Measurements from ENCODE around the gene UNC80.
A peak's percentile ranks its signal among the peaks of the same experiment; 100 is the strongest.

UNC80 gene

DNA sequence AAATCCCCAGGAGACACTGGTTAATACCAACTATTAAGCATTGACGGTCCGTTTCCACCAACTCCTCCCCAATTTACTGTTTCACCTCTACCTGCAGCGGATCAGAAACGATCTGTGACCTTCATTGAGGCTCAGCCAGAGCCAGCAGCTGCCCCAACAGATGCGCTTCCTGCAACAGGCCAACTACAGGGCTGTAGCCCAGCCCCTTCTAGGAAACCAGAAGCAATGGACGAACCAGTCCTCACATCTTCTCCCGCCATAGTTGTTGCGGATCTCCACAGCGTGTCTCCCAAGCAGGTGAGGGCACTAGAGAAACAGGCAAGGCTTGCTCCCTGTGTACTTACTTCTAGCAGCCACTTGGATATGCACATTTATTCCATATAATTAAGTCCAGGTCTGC lies 222.3 kb downstream of the UNC80 start:
- no peak for TF ChIP-seq POLR2A (IDR thresholded peaks at IDR 0.05; ENCODE audit: extremely low read depth, insufficient read length)
- TF ChIP-seq, protein P1, sequence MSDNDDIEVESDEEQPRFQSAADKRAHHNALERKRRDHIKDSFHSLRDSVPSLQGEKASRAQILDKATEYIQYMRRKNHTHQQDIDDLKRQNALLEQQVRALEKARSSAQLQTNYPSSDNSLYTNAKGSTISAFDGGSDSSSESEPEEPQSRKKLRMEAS (IDR thresholded peaks at IDR 0.05; ENCODE audit: low read depth, low read length): no peak
- TF ChIP-seq MYC (IDR thresholded peaks at IDR 0.05; ENCODE audit: low read depth, low read length): no peak
- TF ChIP-seq, protein P2, sequence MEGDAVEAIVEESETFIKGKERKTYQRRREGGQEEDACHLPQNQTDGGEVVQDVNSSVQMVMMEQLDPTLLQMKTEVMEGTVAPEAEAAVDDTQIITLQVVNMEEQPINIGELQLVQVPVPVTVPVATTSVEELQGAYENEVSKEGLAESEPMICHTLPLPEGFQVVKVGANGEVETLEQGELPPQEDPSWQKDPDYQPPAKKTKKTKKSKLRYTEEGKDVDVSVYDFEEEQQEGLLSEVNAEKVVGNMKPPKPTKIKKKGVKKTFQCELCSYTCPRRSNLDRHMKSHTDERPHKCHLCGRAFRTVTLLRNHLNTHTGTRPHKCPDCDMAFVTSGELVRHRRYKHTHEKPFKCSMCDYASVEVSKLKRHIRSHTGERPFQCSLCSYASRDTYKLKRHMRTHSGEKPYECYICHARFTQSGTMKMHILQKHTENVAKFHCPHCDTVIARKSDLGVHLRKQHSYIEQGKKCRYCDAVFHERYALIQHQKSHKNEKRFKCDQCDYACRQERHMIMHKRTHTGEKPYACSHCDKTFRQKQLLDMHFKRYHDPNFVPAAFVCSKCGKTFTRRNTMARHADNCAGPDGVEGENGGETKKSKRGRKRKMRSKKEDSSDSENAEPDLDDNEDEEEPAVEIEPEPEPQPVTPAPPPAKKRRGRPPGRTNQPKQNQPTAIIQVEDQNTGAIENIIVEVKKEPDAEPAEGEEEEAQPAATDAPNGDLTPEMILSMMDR (IDR thresholded peaks at IDR 0.05; ENCODE audit: low read depth, low read length): no peak
- DNase-seq (ENCODE audit: low read depth): no peak
- no peak overlapping the region for H3K4me3 ChIP-seq (ENCODE audit: low read depth, low read length)

DNA sequence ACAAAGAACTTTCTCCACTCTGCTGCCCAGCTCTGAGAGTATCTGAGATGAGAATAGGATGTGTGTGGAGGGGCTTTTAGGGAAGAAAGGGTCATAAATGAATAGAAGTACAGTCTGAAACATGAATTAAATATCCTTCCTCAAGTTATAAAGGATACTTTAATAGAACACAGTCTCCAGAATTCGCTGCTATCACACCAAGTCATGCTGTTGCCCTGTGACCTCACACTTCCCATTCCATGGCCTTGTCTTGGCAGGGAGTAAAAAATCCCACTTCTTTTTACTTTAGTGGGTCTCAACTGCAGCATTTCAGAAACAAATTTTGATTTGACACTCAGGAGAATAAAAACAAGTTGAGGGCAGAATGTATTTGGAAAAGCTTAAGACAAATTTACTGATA lies 227.0 kb downstream of the UNC80 start:
- no peak overlapping the region for H3K4me3 ChIP-seq (ENCODE audit: low read depth, low read length)
- DNase-seq (ENCODE audit: low read depth): no peak
- no peak for TF ChIP-seq MYC (IDR thresholded peaks at IDR 0.05; ENCODE audit: low read depth, low read length)

DNA sequence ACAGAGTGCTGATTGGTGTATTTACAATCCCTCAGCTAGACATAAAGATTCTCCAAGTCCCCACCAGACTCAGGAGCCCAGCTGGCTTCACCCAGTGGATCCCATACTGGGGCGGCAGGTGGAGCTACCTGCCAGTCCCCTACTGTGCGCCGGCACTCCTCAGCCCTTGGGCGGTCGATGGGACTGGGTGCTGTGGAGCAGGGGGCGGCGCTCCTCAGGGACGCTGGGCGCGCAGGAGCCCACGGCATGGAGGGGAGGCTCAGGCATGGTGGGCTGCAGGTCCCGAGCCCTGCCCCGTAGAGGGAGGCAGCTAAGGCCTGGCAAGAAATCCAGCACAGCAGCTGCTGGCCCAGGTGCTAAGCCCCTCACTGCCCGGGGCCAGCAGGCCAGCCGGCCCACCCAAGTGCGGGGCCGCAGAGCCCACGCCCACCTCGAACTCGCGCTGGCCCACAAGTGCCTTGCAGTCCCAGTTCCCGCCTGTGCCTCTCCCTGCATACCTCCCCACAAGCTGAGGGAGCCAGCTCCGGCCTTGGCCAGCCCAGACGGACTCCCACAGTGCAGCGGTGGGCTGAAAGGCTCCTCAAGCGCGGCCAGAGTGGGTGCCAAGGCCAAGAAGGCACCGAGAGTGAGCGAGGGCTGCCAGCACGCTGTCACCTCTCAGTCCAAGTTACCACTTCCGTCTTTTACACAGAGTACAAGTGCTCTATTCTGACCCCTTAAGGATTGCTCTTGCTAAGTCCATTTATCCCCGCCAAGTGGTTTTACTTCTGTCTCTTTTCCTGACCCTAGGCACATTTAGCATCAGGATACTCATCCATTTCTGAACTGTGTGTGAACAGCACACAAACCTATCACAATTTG lies 229.1 kb downstream of the UNC80 start:
- TF ChIP-seq MYC (IDR thresholded peaks at IDR 0.05; ENCODE audit: low read depth, low read length) (no peak), POLR2A (IDR thresholded peaks at IDR 0.05; ENCODE audit: extremely low read depth, insufficient read length) (no peak)
- TF ChIP-seq, protein P2 (IDR thresholded peaks at IDR 0.05; ENCODE audit: low read depth, low read length): no peak
- TF ChIP-seq, protein P1 (IDR thresholded peaks at IDR 0.05; ENCODE audit: low read depth, low read length): no peak
- no peak overlapping the region for H3K4me3 ChIP-seq (ENCODE audit: low read depth, low read length)
- no peak for DNase-seq (ENCODE audit: low read depth)

DNA sequence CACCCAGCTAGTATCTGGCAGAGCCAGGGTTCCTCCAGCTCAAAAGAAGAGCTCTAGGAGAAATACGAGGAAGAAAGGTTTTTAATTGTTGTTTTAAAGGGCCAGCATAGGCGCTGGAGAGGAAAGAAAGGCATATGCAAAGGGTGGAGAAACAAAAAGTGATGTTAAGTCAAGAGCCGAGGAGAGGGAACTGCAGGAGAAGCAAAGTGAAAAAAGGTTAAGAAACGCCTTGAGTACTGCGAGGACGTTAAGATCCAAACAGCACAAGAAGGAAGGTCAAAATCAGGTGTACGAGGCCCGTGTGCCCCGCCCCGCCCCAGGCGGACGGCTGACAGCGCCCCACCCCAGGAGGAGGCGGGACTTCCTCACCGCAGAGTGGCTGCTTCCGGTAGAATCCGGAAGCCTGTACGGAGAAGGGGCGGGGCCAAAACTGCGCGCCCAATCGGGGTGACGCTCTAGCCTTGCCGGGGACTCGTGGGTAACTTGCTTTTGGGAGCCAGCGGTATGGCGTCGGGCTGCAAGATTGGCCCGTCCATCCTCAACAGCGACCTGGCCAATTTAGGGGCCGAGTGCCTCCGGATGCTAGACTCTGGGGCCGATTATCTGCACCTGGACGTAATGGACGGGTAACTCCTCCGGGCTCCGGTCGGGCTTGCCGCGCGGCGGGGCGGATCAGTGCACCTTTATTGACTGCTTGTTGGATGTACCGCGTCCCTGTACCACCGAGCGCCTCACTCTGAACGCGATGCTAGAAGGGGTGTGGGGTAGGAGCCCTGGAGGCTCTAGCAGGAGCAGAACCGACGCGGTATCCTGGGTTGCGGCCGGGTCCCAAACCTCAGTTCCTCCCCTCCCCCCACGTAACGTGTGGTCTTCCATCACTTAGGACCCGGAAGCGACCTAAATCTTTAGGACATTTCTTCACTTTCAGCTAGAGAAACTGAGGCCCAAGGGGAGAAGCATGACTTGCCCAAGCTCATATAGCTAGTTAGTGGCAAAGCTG lies 230.8 kb downstream of the UNC80 start, which contains the start of gene RPE:
Gene RPE, plus strand, starts transcription at position 481 of the 1,000 bp plus-strand sequence. Its CDS starts 24 bp downstream, at position 505.
- TF ChIP-seq, protein P2 (IDR thresholded peaks at IDR 0.05; ENCODE audit: low read depth, low read length): no peak
- TF ChIP-seq, protein P1 (IDR thresholded peaks at IDR 0.05; ENCODE audit: low read depth, low read length): peak; percentile 74
- TF ChIP-seq MYC (IDR thresholded peaks at IDR 0.05; ENCODE audit: low read depth, low read length): peak; percentile 65
- peak; percentile 75 for TF ChIP-seq POLR2A (IDR thresholded peaks at IDR 0.05; ENCODE audit: extremely low read depth, insufficient read length)
- DNase-seq (ENCODE audit: low read depth): peak; percentile 98
- H3K4me3 ChIP-seq (ENCODE audit: low read depth, low read length): peak within 1 kb of the TSS; percentile 99

DNA sequence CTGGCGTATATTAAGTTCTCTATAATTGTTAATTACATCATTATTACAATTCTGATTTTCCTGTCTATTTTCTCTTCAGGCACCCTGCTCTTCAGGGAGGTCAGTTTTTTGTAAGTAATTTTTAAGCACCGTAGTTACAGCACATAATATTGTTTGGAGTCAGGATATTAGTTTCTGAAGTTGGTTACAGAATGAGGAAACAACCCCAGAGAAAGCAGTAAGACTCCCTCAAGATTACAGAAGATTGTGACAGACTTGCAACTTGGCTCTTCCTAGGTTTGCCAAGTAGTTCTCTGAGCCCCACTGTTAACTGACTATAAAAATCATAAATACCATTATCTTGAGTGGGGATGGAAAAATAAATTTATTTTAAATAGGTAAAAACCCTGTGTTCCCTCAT lies 231.7 kb downstream of the UNC80 start:
- H3K4me3 ChIP-seq (ENCODE audit: low read depth, low read length): peak overlapping the region; percentile 99
- DNase-seq (ENCODE audit: low read depth): peak; percentile 76
- TF ChIP-seq, protein P1 (IDR thresholded peaks at IDR 0.05; ENCODE audit: low read depth, low read length): no peak
- TF ChIP-seq POLR2A (IDR thresholded peaks at IDR 0.05; ENCODE audit: extremely low read depth, insufficient read length) (no peak), MYC (IDR thresholded peaks at IDR 0.05; ENCODE audit: low read depth, low read length) (no peak)
- TF ChIP-seq, protein P2 (IDR thresholded peaks at IDR 0.05; ENCODE audit: low read depth, low read length): no peak
